GM12878 (cell line): ENCODE results near the gene KIF26A.

ENCODE experiments used
- EP300 ChIP-seq, 2 experiments: fragments of 150-350 bp in 1 of 2; IDR thresholded peaks; 2 replicates each; pipeline ENCODE4 v1.6.1; 2011 to 2012; ENCODE audit warnings: low read depth in 2 of 2, low read length in 2 of 2, borderline replicate concordance in 1 of 2, improper control_type of control experiment in 1 of 2, inconsistent platforms in 1 of 2; ENCODE audit not compliant: control insufficient read depth in 1 of 2
- ESRRA ChIP-seq: IDR thresholded peaks from 2 replicates; pipeline ENCODE4 v1.6.1; 2012; ENCODE audit warnings: mild to moderate bottlenecking, low read length, improper control_type of control experiment
- MTA3 ChIP-seq: IDR thresholded peaks from 2 replicates; pipeline ENCODE4 v1.6.1; 2012; ENCODE audit warnings: low read length, inconsistent platforms, borderline replicate concordance
- NFIC ChIP-seq: IDR thresholded peaks from 2 replicates; pipeline ENCODE4 v1.6.1; 2012; ENCODE audit warnings: low read depth, mild to moderate bottlenecking, inconsistent platforms, low read length, moderate library complexity
- POLR2AphosphoS5 ChIP-seq: IDR thresholded peaks from 2 replicates; pipeline ENCODE4 v1.6.1; 2011; ENCODE audit warnings: mild to moderate bottlenecking, low read length, inconsistent platforms
- RAD21 ChIP-seq: IDR thresholded peaks from 2 replicates; pipeline ENCODE4 v1.6.1; 2011; ENCODE audit warnings: mild to moderate bottlenecking, low read depth, low read length, moderate library complexity; ENCODE audit not compliant: insufficient read depth
- RB1 ChIP-seq: fragments of 450-650 bp; formaldehyde crosslinking; IDR thresholded peaks from 2 replicates; pipeline ENCODE4 v1.6.1; 2017; ENCODE audit warnings: mild to moderate bottlenecking, borderline replicate concordance
- WRNIP1 ChIP-seq: IDR thresholded peaks from 2 replicates; pipeline ENCODE4 v1.6.1; 2011; ENCODE audit warnings: low read depth, low read length, improper control_type of control experiment, borderline replicate concordance
- ZNF217 ChIP-seq: fragments of 450-650 bp; IDR thresholded peaks from 2 replicates; pipeline ENCODE4 v1.6.1; 2017; ENCODE audit warnings: antibody characterized with exemption, mild to moderate bottlenecking
- TF ChIP-seq, protein P1 (sequence below): IDR thresholded peaks from 2 replicates; pipeline ENCODE4 v1.6.1; 2012; ENCODE audit warnings: low read depth, low read length, improper control_type of control experiment
- TF ChIP-seq, protein P2 (sequence below), 3 experiments: IDR thresholded peaks in 2 of 3; conservative IDR thresholded peaks in 1 of 3; 2 replicates each; pipeline ENCODE4 v1.5.1; 2011; ENCODE audit warnings: low read depth in 3 of 3, low read length in 3 of 3, mild to moderate bottlenecking in 3 of 3, control low read depth in 2 of 3, moderate library complexity in 2 of 3, inconsistent platforms in 1 of 3, mixed read lengths in 1 of 3; ENCODE audit not compliant: control insufficient read depth in 2 of 3, insufficient read depth in 1 of 3; ENCODE audit errors: extremely low read depth in 1 of 3
- TF ChIP-seq, protein P3 (sequence below): IDR thresholded peaks from 2 replicates; pipeline ENCODE4 v1.6.1; 2011; ENCODE audit warnings: borderline replicate concordance, low read depth, mild to moderate bottlenecking, moderate library complexity, low read length; ENCODE audit not compliant: insufficient read depth, poor library complexity, severe bottlenecking
- TF ChIP-seq, protein P4 (sequence below): IDR thresholded peaks from 2 replicates; pipeline ENCODE4 v1.6.1; 2011; ENCODE audit warnings: low read depth, mild to moderate bottlenecking, low read length, moderate library complexity, borderline replicate concordance; ENCODE audit errors: extremely low read depth

DNA sequence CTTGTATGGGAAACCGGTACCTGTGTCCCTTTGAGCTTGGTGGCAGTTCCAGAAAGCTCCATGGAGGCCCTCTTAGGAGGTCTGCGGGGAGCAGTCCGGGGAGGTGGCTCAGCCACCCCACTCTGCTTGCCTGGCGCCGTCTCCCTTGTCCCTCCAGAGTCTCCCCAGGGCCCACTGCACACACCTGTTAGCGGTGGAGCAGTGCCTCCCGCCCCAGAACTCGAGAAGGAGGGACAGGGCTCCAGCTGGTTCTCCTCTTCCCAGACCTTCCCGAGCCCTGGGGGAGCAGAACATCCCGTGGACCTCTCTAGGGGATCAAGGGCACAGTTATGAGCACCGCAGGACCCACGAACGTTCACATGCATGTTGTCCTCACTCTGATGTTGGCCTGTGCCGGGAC is 42.1 kb upstream of the KIF26A start:
- no peak for TF ChIP-seq NFIC
- TF ChIP-seq ZNF217 = no peak
- TF ChIP-seq MTA3 = no peak
- TF ChIP-seq RAD21 = no peak
- TF ChIP-seq EP300 (IDR thresholded peaks at IDR 0.05; ENCODE audit: borderline replicate concordance in 1 of 2, control insufficient read depth in 1 of 2, low read depth in 2 of 2, low read length in 2 of 2) = no peak
- no peak for TF ChIP-seq WRNIP1
- TF ChIP-seq, protein P1, sequence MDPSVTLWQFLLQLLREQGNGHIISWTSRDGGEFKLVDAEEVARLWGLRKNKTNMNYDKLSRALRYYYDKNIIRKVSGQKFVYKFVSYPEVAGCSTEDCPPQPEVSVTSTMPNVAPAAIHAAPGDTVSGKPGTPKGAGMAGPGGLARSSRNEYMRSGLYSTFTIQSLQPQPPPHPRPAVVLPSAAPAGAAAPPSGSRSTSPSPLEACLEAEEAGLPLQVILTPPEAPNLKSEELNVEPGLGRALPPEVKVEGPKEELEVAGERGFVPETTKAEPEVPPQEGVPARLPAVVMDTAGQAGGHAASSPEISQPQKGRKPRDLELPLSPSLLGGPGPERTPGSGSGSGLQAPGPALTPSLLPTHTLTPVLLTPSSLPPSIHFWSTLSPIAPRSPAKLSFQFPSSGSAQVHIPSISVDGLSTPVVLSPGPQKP = no peak
- TF ChIP-seq, protein P2, sequence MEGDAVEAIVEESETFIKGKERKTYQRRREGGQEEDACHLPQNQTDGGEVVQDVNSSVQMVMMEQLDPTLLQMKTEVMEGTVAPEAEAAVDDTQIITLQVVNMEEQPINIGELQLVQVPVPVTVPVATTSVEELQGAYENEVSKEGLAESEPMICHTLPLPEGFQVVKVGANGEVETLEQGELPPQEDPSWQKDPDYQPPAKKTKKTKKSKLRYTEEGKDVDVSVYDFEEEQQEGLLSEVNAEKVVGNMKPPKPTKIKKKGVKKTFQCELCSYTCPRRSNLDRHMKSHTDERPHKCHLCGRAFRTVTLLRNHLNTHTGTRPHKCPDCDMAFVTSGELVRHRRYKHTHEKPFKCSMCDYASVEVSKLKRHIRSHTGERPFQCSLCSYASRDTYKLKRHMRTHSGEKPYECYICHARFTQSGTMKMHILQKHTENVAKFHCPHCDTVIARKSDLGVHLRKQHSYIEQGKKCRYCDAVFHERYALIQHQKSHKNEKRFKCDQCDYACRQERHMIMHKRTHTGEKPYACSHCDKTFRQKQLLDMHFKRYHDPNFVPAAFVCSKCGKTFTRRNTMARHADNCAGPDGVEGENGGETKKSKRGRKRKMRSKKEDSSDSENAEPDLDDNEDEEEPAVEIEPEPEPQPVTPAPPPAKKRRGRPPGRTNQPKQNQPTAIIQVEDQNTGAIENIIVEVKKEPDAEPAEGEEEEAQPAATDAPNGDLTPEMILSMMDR (IDR thresholded peaks at IDR 0.05 in 2 of 3, conservative IDR thresholded peaks at IDR 0.05 in 1 of 3; ENCODE audit: control insufficient read depth in 2 of 3, extremely low read depth in 1 of 3, insufficient read depth in 1 of 3, low read depth in 3 of 3, low read length in 3 of 3) = no peak
- no peak for TF ChIP-seq POLR2AphosphoS5
- TF ChIP-seq, protein P3, sequence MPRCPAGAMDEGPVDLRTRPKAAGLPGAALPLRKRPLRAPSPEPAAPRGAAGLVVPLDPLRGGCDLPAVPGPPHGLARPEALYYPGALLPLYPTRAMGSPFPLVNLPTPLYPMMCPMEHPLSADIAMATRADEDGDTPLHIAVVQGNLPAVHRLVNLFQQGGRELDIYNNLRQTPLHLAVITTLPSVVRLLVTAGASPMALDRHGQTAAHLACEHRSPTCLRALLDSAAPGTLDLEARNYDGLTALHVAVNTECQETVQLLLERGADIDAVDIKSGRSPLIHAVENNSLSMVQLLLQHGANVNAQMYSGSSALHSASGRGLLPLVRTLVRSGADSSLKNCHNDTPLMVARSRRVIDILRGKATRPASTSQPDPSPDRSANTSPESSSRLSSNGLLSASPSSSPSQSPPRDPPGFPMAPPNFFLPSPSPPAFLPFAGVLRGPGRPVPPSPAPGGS = no peak
- TF ChIP-seq ESRRA = no peak
- TF ChIP-seq RB1 = no peak
- TF ChIP-seq, protein P4, sequence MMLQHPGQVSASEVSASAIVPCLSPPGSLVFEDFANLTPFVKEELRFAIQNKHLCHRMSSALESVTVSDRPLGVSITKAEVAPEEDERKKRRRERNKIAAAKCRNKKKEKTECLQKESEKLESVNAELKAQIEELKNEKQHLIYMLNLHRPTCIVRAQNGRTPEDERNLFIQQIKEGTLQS = no peak
